Umbilical cord (tissue), 2 donors: ENCODE data around the gene RCN2. TPM values are rescaled to one million over a fixed set of nuclear protein-coding genes. Genes with fewer than 3 reads are reported as not detected.
"Not testable (repeated sequence)": the region's sequence is repeated elsewhere in the genome, so short reads cannot be mapped to it uniquely, and the experiment has no call there.

Experiments
- DNase-seq: peaks from one replicate; pipeline ENCODE4 v3.0.0-alpha.2; 2015; ENCODE audit warnings: low spot score
- total RNA-seq: library from RNA; depleted of rRNA; stranded (reverse); fragments of >200 nt; gene quantifications from one replicate; pipeline ENCODE4 v1.2.3, GENCODE V29; 2014; ENCODE audit warnings: low replicate concordance; ENCODE audit not compliant: insufficient read depth

RCN2 gene
- 62.6 TPM for total RNA-seq

- DNase-seq, result peak; percentile 98
Observed at GRCh38 chr15:76931397-76932134, at the start of gene RCN2. Gene RCN2, plus strand, starts transcription at chr15:76931749. Its CDS starts 93 bp downstream, at chr15:76931842.

GRCh38 chr15:76885212-76885611 is 46.3 kb upstream of the RCN2 start:
- DNase-seq, result no peak

- not testable (repeated sequence) for DNase-seq
Observed at GRCh38 chr15:76887280-76888141, 44.0 kb upstream of the RCN2 start.

GRCh38 chr15:76892836-76893235 is 38.7 kb upstream of the RCN2 start:
- DNase-seq, result not testable (repeated sequence)

- DNase-seq, result no peak
Observed at GRCh38 chr15:76894174-76894573, 37.4 kb upstream of the RCN2 start.

GRCh38 chr15:76898102-76898501 is 33.4 kb upstream of the RCN2 start:
- DNase-seq, result no peak

GRCh38 chr15:76899176-76899930 is 32.2 kb upstream of the RCN2 start:
- DNase-seq, result not testable (repeated sequence)

GRCh38 chr15:76899931-76900310 is 31.6 kb upstream of the RCN2 start:
- DNase-seq, result not testable (repeated sequence)

GRCh38 chr15:76901965-76902364 is 29.6 kb upstream of the RCN2 start:
- DNase-seq, result no peak

- peak; percentile 7 for DNase-seq
Observed at GRCh38 chr15:76903251-76903681, 28.3 kb upstream of the RCN2 start.

- DNase-seq, result peak; percentile 29
Observed at GRCh38 chr15:76904461-76905012, 27.0 kb upstream of the RCN2 start.

- DNase-seq, result peak; percentile 92
Observed at GRCh38 chr15:76905013-76905839, 26.3 kb upstream of the RCN2 start, which contains the start of gene SCAPER. Gene SCAPER, minus strand, starts transcription at chr15:76905340. Its CDS starts 21,523 bp downstream, at chr15:76883817.

GRCh38 chr15:76905855-76906254 is 25.7 kb upstream of the RCN2 start:
- no peak for DNase-seq

- no peak for DNase-seq
Observed at GRCh38 chr15:76912430-76912829, 19.1 kb upstream of the RCN2 start.

- no peak for DNase-seq
Observed at GRCh38 chr15:76913737-76914136, 17.8 kb upstream of the RCN2 start.

- DNase-seq, result no peak
Observed at GRCh38 chr15:76916369-76916768, 15.2 kb upstream of the RCN2 start.

GRCh38 chr15:76928201-76928600 is 3.3 kb upstream of the RCN2 start:
- DNase-seq, result no peak

GRCh38 chr15:76929011-76929760 is 2.4 kb upstream of the RCN2 start:
- no peak for DNase-seq

GRCh38 chr15:76930831-76931396 is 635 bp upstream of the RCN2 start:
- DNase-seq, result peak; percentile 7
